Muscle of back (tissue), 11 donors: ENCODE measurements around the gene RXRG. TPM values are rescaled to one million over a fixed set of nuclear protein-coding genes. Genes with fewer than 3 reads are reported as not detected.

Source experiments
- DNase-seq, 3 donors: peaks; one replicate each; pipeline versions ENCODE4 v3.0.0 to v3.0.0-alpha.2; 2013
- polyA plus RNA-seq, 10 donors: library from polyadenylated mRNA; unstranded; fragments of 120-200 nt; gene quantifications; one replicate each; pipeline ENCODE4 v1.2.1, GENCODE V29; 2013; ENCODE audit not compliant: insufficient read length in 10 of 10

RXRG gene
- polyA plus RNA-seq, 10 donors: 38.1 to 69.0 (median 48.7) TPM

DNA sequence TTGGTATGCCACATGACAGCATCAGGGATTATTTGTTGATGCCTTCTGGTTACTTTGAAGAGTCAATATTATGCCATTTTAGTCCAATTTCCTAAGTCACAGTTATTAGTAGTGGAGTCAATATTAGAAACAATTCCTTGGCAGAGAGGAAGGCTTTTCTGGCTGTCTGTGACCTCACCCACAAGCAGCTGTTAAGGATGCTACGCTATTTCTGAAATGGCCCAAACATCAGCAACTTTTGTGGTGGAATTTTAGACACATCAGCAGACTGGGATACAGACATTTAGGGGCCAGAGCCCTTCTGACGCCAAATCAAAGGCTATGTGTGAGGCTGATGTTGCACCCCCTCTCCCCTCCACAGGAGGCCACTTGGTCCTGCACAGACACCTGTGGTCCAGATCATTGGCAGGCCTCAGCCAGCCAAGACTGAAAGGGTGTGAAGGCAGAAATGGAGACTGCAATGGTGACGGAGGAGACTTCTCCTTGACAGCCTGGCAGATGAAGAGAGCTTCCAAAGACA, 9.2 kb upstream of the RXRG start:
- DNase-seq: peak in 2 of 3 donors; percentile 38 to 68

DNA sequence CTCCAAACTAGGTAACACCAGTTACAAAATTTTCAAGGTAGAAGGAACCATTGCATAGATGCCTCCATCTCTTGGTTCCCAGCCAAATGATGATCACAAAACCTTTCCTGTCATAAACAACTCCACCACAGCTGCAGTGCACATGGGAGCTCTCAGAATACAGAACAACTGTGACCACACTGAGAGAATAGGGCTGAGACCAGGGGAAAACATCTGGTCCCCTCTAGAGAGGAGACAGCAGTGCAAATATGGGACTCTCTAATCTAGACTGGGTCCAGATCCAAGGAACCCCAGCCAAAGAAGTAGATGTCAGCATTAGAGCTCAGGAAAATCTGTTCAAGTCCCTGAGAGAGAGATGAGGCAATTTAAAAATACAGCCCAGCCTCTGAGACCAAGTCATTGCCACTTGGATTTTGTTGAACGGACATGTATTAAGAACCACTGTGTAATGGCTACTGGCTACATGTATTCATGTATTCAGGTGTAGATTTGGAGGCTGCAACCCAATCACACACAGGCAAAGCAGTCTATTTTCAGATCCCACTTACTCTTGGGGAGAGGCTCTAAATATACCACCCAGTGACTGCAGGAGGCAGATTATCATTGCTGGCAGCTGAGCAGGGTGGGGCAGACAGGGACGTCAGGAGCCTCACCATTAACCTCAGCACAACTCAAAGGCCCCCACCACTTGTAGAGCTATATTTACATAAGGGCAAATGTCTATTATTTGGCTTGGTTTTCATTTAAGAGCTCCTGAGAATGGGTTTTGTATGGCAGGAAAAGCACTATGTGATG, 7.6 kb upstream of the RXRG start:
- DNase-seq: peak; percentile 38 to 84 (median 40)

DNA sequence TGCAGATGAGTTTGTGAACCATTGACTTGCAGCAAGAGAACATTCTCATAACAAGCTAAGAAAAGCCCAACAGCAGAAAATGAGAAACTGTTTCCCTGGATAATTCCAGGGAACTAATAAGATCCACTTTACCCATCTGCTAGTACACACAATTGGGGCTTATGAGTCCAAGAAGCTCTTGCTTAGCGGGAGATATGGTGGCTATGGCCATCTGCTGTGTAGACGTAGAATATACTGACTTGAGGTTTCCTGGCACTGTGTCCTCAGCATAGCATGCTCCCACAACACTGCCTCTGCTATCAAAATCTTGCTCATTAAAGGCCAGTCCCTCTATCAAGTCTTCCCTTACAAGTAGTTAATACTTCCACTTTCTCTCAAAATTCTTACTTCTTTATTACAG, 6.8 kb upstream of the RXRG start:
- peak in 1 of 3 donors; percentile 45 for DNase-seq

DNA sequence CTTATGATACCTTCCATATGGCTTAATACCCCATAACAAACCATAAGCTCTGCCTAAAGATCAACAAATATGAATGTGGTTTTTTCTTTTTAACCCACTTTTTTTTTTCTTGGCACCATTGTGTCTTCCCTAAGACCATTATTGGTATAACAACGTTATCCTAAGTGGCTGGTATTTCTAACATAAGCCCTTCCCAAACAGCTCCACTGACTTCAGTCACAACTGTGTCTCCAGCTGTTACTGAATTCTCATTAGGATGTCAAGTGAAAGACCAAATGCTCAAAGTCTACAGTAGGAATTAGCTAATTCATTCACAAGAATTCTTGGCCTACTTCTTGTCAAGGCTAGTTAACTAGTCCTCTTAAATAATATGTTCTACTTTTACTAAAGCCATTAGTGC, 4.2 kb upstream of the RXRG start:
- DNase-seq: no peak

DNA sequence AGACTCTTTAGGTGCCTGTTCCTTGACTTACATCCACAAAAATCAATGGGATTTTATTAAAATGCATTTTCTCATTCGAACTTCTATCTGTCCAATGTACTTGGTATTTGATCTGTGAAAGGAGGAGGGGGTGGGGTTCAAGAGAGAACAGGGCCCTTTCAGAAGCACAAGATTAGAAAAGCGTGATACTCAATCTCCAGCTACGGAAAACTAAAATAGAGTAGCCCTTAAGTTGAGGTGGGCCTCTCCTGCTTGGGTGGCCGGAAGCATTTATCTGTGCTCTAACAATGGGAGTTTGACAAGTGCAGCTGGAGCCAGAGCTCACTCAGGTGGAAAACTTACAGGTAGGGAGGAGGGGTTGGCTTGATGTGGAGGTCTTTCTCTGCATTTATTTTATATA, 462 bp upstream of the RXRG start:
- no peak for DNase-seq

DNA sequence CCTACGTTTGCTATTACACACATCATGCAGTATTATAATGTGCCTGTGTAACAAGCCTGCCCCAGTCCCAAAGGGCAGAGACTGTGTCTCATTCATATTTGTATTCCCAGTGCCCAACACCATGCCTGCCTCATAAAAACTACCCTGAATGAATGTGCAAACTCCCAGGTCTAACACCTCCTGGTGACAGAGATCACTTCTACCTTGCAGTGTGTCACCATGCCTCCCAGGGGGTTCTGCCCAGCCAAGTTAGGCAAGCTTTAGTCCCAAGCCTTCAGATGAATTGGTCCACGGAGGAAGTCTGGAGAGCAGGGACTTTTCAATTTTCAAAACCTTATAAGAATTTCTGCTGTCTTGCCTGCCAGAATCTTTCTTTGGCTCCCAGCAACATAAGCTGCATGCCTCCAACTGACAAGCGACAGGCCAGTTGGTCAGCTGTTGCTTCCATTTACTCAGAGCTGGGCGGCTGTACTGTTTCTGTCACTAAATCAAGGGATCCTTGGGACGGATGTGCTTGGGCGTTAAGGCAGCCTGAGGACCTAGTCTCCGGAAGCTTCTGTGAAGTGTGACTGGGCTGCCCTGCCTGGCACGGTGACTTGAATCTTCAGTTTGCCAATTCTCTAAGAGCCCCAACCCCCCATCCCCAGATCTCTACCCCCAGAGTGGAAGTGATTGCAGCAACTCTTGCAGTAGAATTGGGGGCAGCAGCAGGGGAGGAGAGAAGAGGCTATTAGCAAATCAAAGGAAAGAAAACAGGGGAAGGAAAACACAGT, 1.2 kb downstream of the RXRG start:
- peak; percentile 62 to 86 (median 67) for DNase-seq

DNA sequence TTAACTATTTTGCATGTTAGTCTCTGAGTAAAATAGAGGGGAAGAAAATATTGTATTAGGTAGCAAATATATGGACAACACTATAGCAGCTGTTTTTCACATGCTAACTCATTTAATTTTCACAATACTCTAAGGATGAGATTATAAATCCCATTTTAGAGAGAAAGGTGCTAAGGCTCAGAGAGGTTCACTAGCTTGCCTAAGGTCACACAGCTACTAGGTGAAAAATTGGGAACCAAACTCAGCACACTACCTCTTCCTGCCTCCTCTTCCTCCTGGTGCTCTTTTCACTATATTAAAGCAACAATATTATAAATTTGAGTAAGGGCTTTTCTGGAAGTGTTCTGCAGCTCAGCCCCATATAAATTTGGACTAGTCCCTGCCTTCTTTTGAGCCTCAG, 2.3 kb downstream of the RXRG start:
- DNase-seq: no peak

DNA sequence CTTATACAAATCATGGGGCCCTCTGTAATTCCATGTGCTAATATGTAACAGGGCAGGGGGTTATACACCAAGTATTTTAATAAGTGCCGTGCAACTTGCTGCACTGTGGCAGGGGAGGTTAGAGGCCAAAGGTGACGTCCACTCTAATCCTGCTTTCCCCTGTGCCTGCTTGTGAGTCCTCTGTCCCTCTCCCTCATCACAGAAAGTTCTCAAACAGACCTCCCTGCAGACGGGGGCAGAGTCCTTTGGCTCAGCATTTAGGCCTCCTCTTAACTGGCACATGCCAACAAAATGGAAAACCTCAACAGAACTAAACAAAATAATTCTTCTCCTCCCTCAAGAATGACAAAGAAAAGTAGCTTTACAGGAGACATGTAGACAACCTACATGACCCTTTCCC, 2.9 kb downstream of the RXRG start:
- DNase-seq: no peak

DNA sequence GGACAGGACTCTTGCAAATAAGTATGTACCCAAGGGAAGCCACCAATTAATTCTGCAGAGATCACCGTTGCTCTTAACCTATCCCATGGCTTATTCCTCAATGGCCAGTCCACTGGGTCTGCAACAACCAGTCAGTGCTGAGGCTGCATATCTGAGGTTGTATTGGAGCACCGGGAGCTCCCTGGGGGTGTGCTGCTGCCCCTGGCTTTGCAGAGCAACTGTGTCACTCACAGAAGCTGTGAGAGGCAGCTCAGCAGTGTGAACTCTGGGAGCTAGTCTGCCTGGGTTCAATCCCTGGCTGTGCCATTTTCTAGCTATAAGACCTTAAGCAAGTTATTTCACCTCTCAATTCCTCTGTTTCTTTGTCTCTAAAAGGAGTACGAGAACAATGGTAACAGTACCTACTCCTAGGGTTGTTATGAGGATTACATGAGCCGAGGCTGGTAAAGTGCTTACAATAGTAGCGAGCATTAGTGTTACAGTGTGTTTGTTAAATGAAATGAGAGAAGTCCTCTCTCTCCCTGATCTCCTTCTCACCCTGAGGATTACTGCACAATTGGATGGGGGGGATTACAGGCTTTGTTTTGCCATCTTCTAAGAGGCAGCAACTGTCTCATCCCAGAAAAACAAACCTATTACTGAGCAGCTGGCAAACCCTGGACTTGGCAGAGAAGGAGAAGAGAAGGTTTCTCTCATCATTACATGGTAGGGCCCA, 3.6 kb downstream of the RXRG start:
- no peak for DNase-seq

DNA sequence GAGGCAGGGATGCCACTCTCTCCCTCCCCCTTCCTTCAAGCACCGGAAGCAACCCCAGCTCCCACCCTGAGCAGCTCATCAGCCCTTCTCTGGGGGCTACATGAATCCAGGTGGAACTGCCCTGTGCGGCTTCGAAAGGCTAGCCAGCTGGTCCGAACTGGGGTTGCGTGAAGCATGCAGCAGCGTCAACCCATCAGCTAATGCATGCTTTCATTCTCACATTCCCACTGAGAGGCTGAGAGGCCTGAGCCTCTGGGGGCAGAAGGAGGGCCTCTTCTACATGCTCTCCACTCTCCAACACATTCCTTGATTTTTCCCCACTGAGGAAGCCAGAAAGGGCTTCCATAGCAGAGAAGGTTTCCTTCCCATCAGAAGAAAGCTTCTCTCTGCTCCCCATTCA, 5.6 kb downstream of the RXRG start:
- DNase-seq: peak in 1 of 3 donors; percentile 64

DNA sequence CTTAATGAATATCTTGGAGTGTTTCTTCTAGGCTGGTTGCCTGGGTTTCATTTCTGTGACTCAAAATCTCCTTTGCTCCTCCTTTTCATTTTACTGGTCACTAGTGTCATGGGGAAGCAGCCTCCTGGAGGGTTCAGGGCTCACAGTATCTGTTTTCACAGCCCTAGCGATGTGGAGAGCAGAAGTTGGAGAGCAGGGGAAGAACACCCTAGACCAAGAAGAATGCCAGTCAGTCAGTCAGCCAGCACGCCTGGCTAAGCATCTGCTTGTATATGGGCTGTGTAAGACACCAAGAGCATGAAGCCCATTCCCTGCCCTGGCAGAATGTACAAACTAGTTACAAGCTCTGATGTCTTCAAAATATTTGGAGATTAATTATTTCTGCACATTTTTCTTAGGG, 7.9 kb downstream of the RXRG start:
- no peak for DNase-seq

DNA sequence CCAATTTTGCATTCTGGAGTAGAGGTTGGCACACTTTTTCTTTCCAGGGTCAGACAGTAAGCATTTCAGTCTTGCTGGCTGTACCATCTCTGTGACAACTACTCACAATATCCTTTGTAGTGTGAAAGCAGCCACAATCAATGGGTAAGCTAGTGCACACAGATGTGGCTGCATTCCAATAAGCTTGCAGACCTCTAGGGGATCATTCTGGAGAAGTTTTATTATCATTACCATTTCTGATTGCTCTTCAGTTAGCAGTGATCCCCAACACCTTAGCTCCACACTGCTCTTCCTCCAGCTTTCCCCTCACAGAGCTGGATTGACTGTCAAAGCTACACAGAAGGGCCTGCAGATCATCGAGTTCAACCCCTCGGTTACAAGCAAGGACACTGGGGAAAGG, 9.1 kb downstream of the RXRG start:
- DNase-seq: no peak

DNA sequence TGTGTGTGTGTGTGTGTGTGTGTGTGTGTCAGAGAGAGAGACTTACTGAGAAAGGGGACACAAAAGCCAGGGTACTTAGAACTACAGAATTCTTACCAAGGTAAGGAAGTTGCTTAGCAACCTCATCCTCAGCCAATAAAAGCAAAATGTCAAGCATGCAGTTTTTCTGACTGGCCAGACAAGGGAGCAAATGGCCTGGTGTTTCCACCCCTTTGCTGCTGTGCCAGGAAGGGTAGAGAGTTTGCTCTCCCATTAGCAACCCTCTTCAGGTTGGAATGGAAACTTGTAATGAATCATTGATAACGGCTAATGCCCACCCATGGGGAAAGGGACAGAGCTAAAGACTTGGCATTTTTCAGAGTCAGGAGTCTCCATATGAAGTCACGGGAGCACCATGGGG, 10.6 kb downstream of the RXRG start:
- DNase-seq: no peak

DNA sequence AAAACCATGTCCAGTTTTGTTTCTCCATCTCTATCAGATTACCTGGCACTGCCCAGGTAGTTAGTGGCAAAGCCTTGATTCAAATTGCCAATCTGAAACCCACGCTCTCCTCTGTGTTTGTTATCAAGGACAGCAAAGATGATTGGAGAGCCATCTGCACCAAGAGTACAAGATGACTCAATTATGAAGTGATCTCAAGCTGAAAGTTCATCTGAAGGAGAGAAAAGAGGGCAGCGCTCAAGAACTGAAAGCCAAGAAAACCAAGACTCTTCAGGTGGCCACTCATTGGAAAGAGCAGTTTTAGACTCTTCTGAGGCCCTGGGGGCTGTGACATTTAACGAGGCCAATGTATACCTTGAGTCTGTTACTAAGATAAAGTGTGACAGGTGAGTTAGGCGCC, 13.8 kb downstream of the RXRG start:
- DNase-seq: no peak

DNA sequence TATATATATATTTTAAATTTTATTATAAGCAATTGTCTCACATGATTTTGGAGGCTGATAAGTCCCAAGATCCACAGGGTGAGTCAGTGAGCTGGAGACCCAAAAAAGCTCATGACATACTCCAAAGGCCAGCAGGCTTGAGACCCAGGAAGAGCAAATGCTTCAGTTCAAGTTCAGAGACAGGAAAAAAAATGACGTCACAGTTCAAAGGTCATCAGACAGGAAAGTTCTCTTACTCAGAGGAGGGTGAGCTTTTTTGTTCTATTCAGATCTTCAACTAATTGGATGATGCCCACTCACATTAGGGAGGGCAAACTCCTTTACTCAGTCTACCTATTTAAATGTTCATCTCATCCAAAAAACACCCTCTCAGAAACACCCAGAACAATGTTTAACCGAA, 18.2 kb downstream of the RXRG start:
- no peak for DNase-seq

DNA sequence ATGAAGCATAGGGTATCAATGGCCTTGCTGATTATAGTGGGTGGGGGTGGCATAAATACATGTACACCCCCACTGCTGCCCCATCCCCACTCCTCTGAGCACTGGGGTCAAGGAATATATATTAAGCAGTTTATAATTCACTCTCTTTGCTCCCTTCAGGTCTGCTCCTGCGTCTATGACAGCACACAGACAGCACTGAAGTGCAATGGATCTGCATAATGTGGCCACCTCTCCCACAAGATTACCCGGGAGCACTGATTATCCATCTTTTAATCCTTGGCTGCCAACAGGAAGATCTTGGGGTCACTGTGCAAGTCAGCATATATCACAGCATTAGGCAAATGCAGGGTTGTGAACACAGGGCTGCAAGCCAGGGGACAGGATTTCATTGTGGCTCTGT, 19.3 kb downstream of the RXRG start:
- DNase-seq: no peak

DNA sequence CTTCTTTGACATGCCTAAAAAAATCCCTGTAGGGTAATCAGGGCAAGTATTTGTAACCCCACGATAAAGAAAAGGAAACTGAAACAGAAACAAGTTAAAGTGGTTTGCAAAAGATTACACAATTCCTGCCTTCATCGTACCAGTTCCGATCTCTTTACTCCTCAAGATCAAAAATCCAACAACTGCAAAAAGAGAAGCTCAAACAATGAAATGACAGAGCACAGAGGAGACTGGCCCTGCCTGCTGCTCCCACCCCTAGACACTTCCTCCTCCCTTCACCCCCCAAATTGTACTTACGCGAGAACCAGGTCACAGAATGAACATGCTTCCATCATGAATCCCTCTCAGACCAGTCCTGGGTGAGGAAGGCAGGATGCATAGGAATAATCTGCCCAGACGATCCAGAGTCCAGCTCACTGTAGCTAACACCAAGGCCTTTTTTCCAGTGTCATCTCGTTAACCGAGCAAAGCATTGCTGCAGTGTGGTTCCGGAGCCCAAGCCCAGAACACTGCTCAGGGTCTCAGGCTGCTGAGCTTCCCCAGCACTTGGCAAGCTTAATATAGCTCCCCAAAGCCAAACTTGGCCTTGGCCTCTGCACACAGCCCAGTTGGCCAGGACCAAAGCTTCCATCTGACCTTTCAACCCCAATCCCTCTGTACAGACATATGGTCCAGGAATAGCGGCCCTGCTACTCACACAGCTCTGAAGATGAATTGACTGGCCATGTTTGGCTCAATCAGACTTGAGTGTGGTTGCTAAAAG, 20.3 kb downstream of the RXRG start:
- DNase-seq: peak; percentile 33 to 75 (median 53)

DNA sequence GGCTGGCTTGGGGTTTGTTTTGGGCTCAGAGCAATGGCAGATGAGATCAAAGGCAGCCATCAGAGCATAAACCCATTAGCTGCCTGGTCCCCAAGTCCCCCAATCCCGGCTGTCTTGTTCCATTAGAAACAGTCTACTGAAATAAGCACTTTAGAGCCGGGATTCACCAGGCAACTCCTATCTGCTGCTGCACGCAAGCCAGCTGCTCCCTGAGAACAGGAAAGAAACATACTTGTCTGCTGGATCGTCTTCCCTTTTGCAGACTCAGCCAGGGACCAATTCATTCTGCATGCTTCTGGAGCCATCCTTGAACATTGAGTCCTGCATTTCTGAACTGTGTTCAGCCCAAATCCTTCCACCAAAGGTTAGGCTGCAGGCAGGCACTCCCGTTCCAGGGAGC, 21.8 kb downstream of the RXRG start:
- DNase-seq: peak in 1 of 3 donors; percentile 63

DNA sequence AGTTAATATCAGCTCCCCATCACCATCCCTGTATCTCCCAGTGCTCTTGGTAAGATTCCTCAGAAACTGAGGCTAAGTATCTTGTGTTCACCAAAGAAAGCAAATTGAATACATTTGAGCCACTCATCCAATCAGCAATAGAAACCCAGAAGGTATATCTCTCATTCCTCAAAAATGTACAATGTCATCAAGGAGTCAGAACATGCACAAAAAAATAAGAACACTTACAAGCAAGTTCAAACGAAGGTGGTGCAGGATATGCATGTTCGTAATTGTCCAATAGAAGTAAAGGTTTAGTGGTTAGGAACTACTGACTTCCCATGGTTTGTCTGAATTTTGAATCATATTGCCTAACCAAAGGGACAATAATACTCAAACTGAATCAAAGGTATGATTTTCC, 24.3 kb downstream of the RXRG start:
- no peak for DNase-seq

DNA sequence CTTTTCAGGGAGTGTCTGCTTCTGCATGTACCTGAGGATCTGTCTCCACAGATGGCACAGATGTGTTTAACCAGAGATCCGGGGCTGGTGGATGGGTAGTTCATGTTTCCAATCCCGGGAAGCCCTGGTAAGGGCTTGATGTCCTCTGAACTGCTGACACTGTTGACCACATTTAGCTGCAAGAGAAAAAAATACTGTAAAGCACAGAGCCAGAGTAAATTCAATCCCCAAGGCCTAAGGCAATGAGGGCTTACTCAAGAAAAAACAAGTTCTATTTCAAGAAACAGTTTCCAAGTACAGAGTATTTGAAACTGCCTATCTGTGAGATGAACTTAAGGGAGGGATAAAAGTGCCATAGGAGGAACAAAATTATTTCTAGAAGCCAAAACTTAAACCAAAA, 25.1 kb downstream of the RXRG start:
- no peak for DNase-seq

DNA sequence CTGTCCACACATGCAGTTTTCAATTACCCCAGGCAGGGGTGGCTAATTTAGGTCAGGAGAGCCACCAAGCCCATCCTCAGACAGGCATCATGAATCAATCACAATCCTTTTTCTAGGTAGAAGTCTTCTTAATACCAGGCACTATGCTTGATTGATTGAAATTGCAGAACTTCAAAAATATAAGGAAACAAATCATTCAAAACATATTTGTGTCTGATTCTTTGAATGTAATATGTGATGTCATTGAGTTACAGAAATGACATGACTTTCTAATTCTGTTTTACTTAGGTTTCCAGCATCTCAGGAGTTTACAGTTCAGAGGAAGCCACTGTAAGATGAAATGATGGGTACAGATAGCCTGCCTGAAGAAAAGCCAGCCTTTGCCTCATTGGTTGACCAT, 26.7 kb downstream of the RXRG start:
- DNase-seq: no peak

DNA sequence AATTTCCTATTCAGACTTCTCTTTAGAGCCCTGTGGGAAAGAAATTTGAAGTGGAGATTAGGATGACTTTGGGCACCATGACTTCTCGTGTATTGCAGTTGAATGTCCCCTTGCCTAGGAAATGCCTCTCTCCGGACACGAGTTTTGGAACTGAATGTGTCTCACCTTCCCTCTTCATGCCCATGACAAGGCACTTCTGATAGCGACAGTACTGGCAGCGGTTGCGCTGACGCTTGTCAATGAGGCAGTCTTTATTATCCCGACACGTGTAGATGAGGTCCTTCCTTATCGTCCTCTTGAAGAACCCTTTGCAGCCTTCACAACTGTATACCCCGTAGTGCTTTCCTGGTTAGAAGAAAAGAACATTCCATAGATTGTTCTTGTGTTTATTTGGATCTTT, 28.1 kb downstream of the RXRG start:
- no peak for DNase-seq
